K562 (cell line): ENCODE data around the gene CTBS. TPM values are rescaled to one million over a fixed set of nuclear protein-coding genes. Genes with fewer than 3 reads are reported as not detected.

Source experiments
- CBX3 ChIP-seq, 2 experiments: IDR thresholded peaks; 1 replicate in 1 of 2; 2 replicates in 1 of 2; pipeline ENCODE4 v1.6.1; 2012; ENCODE audit warnings: inconsistent platforms in 2 of 2, low read length in 2 of 2, borderline replicate concordance in 1 of 2, control low read depth in 1 of 2
- CUX1 ChIP-seq: fragments of 200-800 bp; sonication (Bioruptor generic); IDR thresholded peaks from 2 replicates; pipeline ENCODE4 v1.6.1; 2016; ENCODE audit warnings: missing genetic modification characterization, missing compliant biosample characterization
- EZH2 ChIP-seq: IDR thresholded peaks from 2 replicates; pipeline ENCODE4 v1.6.1; 2012; ENCODE audit warnings: low read depth, mild to moderate bottlenecking, inconsistent platforms, low read length, borderline replicate concordance
- FOXJ3 ChIP-seq: sonication (generic); formaldehyde crosslinking; IDR thresholded peaks from 2 replicates; pipeline ENCODE4 v1.4.0; 2020; ENCODE audit warnings: mild to moderate bottlenecking, missing genetic modification reagents
- FOXP1 ChIP-seq: sonication (generic); formaldehyde crosslinking; IDR thresholded peaks from 2 replicates; pipeline ENCODE4 v1.8.0; 2022; ENCODE audit warnings: mild to moderate bottlenecking, missing genetic modification reagents
- HMGN3 ChIP-seq: IDR thresholded peaks from 2 replicates; pipeline ENCODE4 v1.6.1; 2011; ENCODE audit warnings: borderline replicate concordance, low read depth, mild to moderate bottlenecking, mixed read lengths, low read length; ENCODE audit not compliant: insufficient read length; ENCODE audit errors: extremely low read depth
- MXI1 ChIP-seq: IDR thresholded peaks from 2 replicates; pipeline ENCODE4 v1.6.1; 2011; ENCODE audit warnings: low read depth, mild to moderate bottlenecking, improper control_type of control experiment, low read length
- NELFE ChIP-seq: IDR thresholded peaks from 2 replicates; pipeline ENCODE4 v1.6.1; 2011; ENCODE audit warnings: mild to moderate bottlenecking; ENCODE audit not compliant: insufficient read depth, insufficient read length
- NFIC ChIP-seq: fragments of 450-650 bp; IDR thresholded peaks from 2 replicates; pipeline ENCODE4 v1.6.1; 2017; ENCODE audit warnings: mild to moderate bottlenecking, inconsistent platforms
- NR2C1 ChIP-seq, 2 experiments: fragments of 450-650 bp; IDR thresholded peaks; 2 replicates each; pipeline ENCODE4 v1.6.1; 2017; ENCODE audit warnings: mild to moderate bottlenecking in 2 of 2, antibody characterized with exemption in 1 of 2, inconsistent platforms in 1 of 2, missing compliant biosample characterization in 1 of 2, missing genetic modification characterization in 1 of 2
- SMAD3 ChIP-seq: fragments of 450-650 bp; formaldehyde crosslinking; conservative IDR thresholded peaks from 2 replicates; pipeline ENCODE4 v1.4.0; 2020; ENCODE audit warnings: mild to moderate bottlenecking
- SREBF2 ChIP-seq: sonication (generic); formaldehyde crosslinking; IDR thresholded peaks from 2 replicates; pipeline ENCODE4 v1.4.0; 2020; ENCODE audit warnings: mild to moderate bottlenecking, missing genetic modification reagents
- ZNF121 ChIP-seq: sonication (generic); formaldehyde crosslinking; conservative IDR thresholded peaks from 2 replicates; pipeline ENCODE4 v1.8.0; 2022; ENCODE audit warnings: missing genetic modification reagents
- ZNF124 ChIP-seq: sonication (generic); formaldehyde crosslinking; IDR thresholded peaks from 2 replicates; pipeline ENCODE4 v1.8.1; 2022; ENCODE audit warnings: missing genetic modification reagents
- ZNF165 ChIP-seq: fragments of 250-450 bp; sonication (Bioruptor Pico); IDR thresholded peaks from 2 replicates; pipeline ENCODE4 v1.4.0; 2020; ENCODE audit warnings: borderline replicate concordance
- ZNF280A ChIP-seq: fragments of 450-650 bp; IDR thresholded peaks from 2 replicates; pipeline ENCODE4 v1.6.1; 2018; ENCODE audit warnings: mild to moderate bottlenecking, low read depth; ENCODE audit not compliant: partially characterized antibody
- polyA plus RNA-seq, 8 experiments: library from polyadenylated mRNA; depleted of rRNA in 4 of 8; stranded (reverse) in 5 of 8; unstranded in 3 of 8; fragments of >200 nt; fragmentation: Nextera tagmentation in 2 of 8; fragmentation: Illumina TruSeq in 1 of 8; extraction: Ambion mirVana in 2 of 8; extraction: Trizol in 1 of 8; gene quantifications; 2 replicates each; pipeline versions ENCODE4 v1.2.1 to v1.2.3, GENCODE V29; 2011 to 2014; ENCODE audit warnings: inconsistent platforms in 1 of 8, missing spikeins in 1 of 8
- total RNA-seq, 7 experiments: library from RNA; depleted of rRNA in 6 of 7; stranded (reverse); fragments of >200 nt in 6 of 7; fragmentation: Illumina TruSeq in 2 of 7; extraction: Trizol in 2 of 7; gene quantifications; 2 replicates each; pipeline versions ENCODE4 v1.2.1 to v1.2.3, GENCODE V29; 2011 to 2021; ENCODE audit warnings: low replicate concordance in 1 of 7
- TF ChIP-seq, protein P1 (sequence below): fragments of 450-650 bp; formaldehyde crosslinking; IDR thresholded peaks from 2 replicates; pipeline ENCODE4 v1.4.0; 2020; ENCODE audit warnings: mild to moderate bottlenecking, moderate library complexity

Gene CTBS
- total and polyA plus RNA-seq, 9 of the 15 experiments (the other 6 are each of a cell fraction or from before 2014, with no cell fraction given), result 3.0 to 19.8 (median 9.9) TPM

DNA sequence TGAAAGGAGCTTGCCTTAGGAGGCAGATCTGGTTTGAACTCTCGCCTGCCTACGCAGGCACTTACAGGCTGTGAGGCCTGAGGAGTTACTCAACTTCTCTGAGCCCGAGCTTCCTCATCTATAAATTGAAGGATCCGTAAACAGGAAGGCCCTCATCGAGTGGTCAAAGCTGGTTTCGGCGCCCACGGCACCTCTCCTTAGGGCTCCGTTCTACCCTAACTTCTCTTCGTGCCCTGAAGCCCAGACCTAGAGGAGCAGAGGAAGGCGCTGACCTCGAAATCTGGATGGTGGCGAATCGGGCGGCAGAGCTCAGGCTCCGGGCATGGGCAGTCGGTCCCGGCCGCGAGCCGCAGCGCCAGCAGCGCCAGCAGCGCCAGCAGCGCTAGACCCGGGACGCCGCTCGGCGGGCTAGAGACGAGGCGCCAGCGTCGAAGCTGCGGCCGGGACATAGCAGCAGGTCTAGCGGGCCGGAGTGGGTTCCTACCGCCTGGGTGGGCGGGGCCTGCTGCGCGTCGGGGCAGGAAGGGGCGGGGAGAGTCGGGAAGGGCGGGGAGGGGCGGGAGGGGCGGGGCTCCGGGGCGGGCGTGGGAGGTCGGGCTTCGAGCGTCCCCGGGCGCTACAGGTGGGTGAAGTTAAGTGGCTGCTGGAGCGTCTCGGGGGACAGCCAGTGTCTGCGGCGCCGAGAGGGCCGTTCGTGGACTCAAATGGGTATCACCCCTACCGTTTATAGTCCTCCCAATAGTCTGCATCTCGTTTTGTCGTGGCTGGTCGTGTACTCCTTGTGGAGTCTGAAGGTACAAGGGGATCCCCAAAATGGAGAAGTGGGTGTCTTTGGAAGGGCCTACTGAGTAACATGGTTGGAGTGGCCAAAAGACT is at the start of gene CTBS (continued):
- TF ChIP-seq CUX1, result no peak
- no peak for TF ChIP-seq MXI1
- no peak for TF ChIP-seq EZH2
- TF ChIP-seq HMGN3, result peak; percentile 74
- TF ChIP-seq, protein P1, sequence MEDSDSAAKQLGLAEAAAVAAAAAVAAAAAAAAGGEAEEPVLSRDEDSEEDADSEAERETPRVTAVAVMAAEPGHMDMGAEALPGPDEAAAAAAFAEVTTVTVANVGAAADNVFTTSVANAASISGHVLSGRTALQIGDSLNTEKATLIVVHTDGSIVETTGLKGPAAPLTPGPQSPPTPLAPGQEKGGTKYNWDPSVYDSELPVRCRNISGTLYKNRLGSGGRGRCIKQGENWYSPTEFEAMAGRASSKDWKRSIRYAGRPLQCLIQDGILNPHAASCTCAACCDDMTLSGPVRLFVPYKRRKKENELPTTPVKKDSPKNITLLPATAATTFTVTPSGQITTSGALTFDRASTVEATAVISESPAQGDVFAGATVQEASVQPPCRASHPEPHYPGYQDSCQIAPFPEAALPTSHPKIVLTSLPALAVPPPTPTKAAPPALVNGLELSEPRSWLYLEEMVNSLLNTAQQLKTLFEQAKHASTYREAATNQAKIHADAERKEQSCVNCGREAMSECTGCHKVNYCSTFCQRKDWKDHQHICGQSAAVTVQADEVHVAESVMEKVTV, result no peak
- peak; percentile 25; the same call in 1 of the 2 replicates for TF ChIP-seq NFIC
- TF ChIP-seq FOXP1 (CRISPR knock-in tag), result peak; percentile 74; the same call in 1 of the 2 replicates
- TF ChIP-seq ZNF280A, result no peak
- no peak for TF ChIP-seq FOXJ3 (CRISPR knock-in tag)
- TF ChIP-seq NELFE, result no peak
- no peak for TF ChIP-seq NR2C1 (IDR thresholded peaks at IDR 0.05)
- TF ChIP-seq NR2C1 (tag; IDR thresholded peaks at IDR 0.05), result no peak
- peak; percentile 19; the same call in 1 of the 2 replicates for TF ChIP-seq SMAD3 (CRISPR knock-in tag)
- peak in 1 of 2 experiments; percentile 39; a peak in 1 of 3 replicates for TF ChIP-seq CBX3 (IDR thresholded peaks at IDR 0.05; ENCODE audit: borderline replicate concordance in 1 of 2, low read length in 2 of 2)
- 0 out of 2 replicates have a peak, but pooled peaks have one; percentile 32 for TF ChIP-seq ZNF165 (CRISPR knock-in tag)
- TF ChIP-seq ZNF121, result 0 out of 2 replicates have a peak, but pooled peaks have one; percentile 25
- no peak for TF ChIP-seq SREBF2
- no peak for TF ChIP-seq ZNF124 (CRISPR knock-in tag)
